ENCODE measurements around the gene HSD11B1.

- TF ChIP-seq CTCF (IDR thresholded peaks at IDR 0.05; ENCODE audit: poor library complexity, severe bottlenecking) (no peak), POLR2AphosphoS5 (IDR thresholded peaks at IDR 0.05) (no peak), EP300 (conservative IDR thresholded peaks at IDR 0.05; ENCODE audit: poor library complexity, severe bottlenecking) (no peak)
Observed at GRCh38 chr1:209746451-209747165, 42.0 kb downstream of the HSD11B1 start.
